HG02885 (cell line): Measurements from ENCODE around the gene CLDN4.
"Not testable (repeated sequence)": the region's sequence is repeated elsewhere in the genome, so short reads cannot be mapped to it uniquely, and the experiment has no call there.

Experiments
- ATAC-seq: cut with Tn5 transposase; IDR thresholded peaks from one replicate; pipeline ENCODE4 v1.9.1; 2021; ENCODE audit warnings: mild to moderate bottlenecking; ENCODE audit not compliant: unreplicated experiment, poor library complexity

Gene CLDN4

DNA sequence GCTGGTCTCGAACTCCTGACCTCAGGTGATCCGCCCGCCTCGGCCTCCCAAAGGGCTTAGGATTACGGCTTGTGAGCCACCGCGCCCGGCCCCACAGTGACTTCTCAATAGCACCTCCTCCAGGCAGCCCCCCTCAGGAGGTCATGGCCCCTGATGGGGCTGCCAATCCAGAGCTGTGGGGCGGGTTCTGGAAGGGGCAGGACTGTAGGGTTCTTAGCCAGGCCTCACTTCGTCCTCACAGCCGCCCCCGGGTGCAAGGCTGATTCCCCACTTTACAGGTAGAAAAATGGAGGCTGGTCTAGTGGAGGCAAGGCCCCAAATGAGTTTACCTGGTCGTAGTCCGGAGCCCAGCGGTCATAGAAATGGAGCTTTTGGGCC is 10.9 kb downstream of the CLDN4 start:
- ATAC-seq, result no peak

DNA sequence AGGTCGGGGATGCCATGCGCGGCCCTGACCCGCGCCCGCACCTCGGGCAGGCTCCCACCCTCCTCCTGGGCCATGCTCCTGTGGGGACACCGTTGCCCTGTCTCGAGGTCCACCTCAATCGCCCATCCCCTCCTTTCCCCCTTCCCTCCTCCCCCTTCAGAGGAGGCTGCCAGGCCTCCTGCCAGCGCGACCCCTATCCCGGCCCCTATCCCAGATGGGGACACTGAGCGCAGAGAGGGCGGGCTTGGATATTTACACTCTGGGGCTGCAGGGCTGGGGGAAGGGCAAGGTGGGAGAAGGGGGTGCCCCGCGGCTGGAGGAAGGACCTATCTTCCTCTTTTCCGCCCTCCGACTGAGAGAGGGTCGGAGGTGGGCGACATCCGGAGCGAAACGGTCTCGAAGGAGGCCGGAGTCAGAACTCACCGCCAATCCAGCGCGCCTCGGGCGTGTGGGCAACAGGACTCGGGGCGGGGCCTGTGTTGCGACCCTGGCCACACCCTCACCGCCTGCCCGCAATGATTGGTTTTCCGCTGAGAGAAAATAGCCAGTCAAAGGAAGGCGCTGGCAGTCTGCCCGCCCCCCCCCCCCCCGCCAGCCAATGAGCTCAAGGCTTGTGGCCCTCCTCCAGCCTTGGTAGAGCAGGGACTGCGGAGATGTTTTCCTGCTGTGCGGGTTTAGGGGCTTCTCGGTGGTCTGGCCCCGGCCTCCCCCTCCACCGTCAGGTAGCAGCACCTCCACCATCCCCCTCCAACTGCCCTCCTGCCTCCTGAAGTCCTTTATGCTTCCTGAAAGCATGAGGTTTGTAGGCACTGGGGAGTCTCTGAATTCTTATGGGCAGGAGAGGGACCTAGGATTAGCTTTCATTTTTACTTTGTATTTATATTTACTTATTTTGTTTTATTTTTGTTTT is 11.5 kb downstream of the CLDN4 start, which contains the start of gene METTL27:
Gene METTL27, minus strand, starts transcription at position 450 of the 910 bp plus-strand sequence. Its CDS starts 376 bp downstream, at position 74.
- peak; percentile 97 for ATAC-seq

DNA sequence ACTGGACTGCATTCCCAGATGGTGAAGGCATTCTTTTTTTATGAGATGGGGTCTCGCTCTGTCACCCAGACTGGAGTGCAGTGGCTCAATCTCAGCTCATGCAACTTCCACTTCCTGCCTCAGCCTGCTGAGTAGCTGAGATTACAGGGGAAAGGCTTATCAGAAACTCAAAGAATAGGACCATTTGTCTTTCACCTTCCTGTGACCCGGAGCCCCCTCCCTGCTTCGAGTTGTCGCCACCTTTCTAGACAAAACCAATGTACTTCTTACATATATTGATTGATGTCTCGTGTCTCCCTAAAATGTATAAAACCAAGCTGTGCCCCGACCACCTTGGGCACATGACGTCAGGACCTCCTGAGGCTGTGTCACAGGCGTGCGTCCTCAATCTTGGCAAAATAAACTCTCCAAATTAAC is 13.3 kb downstream of the CLDN4 start:
- ATAC-seq, result no peak

DNA sequence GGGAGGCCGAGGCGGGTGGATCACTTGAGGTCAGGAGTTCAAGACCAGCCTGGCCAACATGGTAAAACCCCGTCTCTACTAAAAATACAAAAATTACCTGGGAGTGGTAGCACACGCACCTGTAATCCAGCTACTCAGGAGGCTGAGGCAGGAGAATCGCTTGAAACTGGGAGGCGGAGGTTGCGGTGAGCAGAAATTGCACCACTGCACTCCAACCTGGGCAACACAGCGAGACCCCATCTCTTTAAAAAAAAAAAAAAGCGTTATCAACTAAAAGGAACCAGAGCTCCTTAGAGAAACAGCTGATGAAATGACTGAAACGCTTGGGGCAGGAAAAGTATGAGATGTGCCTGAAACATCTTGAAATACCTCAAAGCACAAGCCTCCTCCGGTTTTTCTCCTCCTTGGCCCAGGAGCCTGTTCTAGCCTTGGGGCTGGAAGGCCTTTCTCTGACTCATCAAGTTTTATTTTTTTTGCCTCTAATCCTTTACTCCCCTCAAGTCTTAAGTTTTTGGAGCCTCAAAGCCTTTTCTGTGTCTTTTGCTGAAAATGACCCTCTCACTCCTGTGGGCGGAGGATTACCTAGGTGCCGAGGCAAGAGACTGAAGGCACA is 14.2 kb downstream of the CLDN4 start:
- no peak for ATAC-seq

DNA sequence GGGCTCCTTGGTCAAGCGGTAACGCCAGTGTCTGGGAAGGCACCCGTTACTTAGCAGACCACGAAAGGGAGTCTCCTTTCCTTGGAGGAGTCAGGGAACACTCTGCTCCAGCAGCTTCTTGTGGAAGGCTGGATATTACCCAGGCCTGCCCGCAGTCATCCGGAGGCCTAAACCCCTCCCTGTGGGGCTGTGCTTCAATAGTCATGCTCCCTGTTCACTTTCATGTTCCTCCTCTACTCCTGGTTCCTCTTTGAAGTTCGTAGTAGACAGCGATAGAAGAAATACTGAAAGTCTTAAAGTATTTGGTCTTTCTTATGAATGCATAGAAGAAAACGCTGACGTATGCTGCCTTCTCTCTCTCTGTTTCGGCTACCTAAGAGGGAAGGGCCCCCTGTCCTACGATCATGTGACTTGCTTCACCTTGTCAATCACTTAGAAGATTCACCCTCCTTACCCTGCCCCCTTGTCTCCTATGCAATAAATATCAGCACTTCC is 15.0 kb downstream of the CLDN4 start:
- ATAC-seq, result not testable (repeated sequence)

DNA sequence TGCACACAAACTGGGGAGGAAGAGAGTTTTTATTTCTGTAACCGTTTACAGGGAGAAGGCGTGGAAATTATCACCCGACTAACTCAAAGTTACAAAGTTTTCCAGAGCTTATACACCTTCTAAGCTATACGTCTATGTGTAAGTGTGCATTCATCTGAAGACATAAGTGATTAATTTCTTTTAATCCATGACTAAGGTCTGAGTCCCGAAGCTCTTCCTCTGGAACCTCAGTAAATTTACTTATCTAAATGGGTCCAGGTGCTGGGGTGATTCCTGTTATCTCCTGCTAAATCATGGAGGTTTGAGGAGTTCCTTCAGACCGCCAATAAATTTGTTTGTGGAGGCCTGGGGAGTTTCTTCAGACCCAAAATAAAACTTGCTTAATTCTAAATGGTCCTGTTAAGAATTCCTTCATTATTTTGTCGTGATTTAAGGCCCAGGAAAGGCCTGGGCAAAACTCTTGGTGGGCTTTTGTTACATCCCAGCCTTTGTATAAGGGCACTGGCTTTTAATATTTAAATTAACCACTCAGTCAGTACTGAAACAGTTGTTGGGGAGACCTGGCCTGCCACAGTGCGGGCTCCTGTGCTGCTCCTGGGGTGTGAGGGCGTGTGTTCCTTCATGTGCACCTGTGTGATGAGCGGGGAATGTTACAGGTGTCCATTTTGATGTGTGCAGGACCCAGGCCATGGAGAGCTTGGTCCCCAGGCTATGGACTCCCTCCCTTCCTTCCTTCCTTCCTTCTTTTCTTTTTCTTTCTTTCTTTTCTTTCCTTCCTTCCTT is 17.3 kb downstream of the CLDN4 start:
- ATAC-seq, result no peak

DNA sequence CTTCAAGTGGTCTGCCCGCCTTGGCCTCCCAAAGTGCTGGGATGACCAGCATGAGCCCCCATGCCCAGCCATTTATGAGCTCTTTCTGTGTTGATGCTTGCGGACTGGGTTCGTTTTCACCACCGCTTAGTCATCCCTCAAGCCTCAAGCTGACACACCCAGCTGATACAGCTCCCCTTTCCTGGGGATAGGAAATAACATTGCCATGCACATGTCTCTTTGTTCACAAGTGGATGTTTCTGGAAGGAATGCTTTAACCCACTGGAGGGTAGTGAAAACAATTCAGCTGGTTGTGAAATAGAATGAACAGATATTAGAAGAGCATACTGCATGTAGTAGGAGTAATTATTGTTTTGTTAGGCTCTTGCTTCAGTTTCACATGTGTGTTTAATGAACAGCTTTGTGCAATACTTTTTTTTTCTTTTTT is 20.0 kb downstream of the CLDN4 start:
- ATAC-seq, result no peak

DNA sequence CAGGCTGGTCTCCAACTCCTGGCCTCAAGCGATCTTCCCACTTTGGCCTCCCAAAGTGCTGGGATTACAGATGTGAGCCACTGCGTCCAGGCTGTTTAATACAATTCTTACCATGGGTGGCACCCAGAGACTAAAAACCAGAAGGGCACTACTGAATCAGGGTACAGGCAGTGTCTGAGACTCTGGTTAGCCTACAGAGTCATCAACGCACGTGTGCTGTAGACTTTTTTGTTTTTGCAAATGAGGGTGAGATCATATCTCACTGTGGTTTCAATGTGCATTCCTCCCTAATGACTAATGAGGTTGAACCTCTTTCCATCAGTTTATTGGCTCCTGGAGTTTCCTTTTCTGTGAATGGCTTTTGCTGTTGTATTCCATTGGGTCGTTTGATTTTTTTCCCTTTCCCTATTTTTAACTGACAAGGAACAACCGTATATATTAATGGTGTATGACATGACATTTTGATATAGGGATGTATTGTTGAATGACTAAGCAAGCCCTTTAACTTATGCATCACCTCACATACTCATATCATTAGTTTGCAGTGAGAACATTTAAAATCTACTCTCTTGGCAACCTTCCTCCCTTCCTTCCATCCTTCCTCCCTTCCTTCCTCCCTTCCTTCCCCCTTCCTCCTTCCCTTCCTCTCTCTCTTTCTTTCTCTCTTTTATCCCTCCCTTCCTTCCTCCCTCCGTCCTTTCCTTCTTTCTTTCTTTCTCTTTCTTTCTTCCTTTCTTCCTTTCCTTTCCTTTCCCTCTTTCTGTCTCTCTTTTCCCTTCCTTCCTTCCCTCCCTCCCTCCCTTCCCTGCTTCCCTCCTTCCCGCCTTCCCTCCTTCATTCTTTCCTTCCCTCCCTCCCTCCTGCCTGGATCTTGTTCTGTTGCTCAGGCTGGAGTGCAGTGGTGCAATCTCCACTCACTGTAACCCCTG is 20.9 kb downstream of the CLDN4 start:
- peak; percentile 90 for ATAC-seq

DNA sequence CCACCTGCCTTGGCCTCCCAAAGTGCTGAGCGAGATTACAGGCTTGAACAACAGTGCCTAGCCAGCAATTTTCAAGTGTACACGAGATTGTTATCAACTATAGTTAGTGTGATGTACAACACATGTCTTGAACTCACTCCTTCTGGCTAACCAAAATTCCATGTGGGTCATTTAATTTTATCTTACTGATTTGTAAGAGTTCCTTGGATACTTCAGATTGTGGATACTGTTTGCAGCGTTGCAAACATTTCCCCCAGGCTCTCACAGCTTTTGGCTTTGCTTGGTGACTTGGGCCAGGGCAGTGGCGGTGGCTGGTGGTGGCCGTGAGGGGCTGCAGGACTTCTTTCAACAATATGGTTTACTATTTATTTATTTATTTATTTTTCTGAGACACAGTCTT is 21.7 kb downstream of the CLDN4 start:
- ATAC-seq, result no peak

DNA sequence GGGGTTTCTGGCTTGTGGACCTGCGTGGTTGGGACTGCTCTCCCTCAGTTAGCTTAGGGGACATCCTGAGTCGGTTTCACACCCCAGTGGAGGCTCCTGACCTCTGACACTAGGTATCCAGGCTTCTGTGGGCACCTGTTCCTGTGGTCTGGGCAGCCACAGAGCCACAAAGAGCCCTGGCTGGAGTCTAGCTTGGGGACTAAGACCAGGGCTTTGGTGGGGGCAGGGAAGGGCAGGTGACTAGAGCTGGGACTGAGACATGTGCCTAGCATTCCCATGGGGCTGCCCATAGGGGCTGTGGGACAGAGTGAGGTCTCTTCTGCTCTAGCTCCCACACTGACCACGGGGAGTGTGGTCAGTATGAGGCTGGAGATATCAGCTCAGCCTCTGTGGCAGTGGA is 26.1 kb downstream of the CLDN4 start:
- ATAC-seq, result no peak

DNA sequence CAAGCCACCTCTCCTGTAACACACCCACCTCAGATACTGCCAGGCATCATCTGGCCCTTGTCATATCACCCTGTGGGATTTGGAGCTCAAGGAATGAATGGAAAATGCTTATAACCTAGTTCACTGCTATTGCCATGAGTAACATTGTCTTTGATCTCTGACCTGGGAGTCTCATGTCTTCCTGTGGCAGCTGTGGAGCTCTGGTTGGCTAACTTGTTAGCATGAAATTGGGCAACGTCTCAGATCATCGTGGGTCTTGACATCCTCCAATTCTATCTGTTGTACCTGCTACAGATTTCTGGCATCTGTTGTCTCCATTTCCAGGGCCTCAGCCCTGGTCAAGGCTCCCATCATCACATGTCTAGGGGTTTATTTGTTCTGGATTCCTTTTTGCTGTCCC is 28.0 kb downstream of the CLDN4 start:
- ATAC-seq, result no peak

DNA sequence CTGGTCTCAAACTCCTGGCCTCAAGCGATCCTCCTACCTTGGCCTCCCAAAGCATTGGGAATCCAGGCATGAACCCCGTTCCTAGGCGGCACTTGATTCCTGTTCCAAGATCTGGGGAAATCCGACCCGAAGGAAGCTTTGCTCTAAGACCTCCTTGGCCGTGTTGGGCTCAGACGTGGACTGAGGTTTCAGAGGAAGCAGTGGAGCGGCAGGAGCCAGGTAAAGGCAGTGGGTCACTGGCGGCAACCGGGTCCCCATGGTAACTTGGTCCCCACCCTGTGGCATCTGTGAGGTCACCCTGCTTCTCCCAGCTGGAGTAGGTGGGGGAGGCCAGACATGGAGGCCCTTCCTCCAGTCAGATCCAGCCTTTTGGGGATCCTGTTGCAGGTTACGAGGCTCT is 30.1 kb downstream of the CLDN4 start, which contains the start of gene TMEM270:
Gene TMEM270, plus strand, starts transcription at position 301 of the 400 bp plus-strand sequence. Its CDS starts 36 bp downstream, at position 337.
- ATAC-seq, result no peak

DNA sequence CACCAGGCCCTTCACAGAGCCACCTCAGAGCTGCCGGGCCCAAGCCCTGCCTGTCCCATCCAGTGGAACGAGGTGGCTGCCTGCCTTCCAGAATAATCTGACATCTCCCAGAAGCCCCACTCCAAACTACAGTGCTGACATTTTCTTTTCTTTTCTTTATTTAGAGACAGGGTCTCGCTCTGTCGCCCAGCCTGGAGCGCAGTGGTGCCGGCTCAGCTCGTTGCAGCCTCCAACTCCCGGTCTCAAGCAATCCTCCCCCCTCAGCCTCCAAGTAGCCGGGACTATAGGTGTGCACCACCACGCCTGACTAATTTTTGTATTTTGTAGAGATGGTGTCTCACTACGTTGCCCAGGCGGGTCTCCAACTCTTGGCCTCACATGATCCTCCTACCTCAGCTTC is 30.5 kb downstream of the CLDN4 start:
- no peak for ATAC-seq

DNA sequence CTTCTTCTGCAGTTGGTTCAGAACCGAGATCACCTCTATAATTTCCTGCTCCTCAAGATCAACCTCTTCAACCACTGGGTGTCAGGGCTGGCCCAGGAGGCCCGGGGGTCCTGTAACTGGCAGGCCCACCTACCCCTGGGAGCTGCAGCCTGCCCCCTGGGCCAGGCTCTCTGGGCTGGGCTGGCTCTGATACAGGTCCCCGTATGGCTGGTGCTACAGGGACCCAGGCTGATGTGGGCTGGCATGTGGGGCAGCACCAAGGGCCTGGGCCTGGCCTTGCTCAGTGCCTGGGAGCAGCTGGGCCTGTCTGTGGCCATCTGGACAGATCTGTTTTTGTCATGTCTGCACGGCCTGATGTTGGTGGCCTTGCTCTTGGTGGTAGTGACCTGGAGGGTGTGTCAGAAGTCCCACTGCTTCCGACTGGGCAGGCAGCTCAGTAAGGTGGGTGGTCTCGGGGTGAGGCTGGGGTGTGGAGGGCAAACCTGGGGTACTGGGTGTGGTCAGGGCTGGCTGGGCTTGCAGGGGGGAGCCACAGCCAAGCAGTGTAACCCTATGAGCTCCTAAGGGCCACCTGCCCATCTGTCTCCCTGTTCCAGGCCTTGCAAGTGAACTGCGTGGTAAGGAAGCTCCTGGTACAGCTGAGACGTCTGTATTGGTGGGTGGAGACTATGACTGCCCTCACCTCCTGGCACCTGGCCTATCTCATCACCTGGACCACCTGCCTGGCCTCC is 34.4 kb downstream of the CLDN4 start:
- no peak for ATAC-seq

DNA sequence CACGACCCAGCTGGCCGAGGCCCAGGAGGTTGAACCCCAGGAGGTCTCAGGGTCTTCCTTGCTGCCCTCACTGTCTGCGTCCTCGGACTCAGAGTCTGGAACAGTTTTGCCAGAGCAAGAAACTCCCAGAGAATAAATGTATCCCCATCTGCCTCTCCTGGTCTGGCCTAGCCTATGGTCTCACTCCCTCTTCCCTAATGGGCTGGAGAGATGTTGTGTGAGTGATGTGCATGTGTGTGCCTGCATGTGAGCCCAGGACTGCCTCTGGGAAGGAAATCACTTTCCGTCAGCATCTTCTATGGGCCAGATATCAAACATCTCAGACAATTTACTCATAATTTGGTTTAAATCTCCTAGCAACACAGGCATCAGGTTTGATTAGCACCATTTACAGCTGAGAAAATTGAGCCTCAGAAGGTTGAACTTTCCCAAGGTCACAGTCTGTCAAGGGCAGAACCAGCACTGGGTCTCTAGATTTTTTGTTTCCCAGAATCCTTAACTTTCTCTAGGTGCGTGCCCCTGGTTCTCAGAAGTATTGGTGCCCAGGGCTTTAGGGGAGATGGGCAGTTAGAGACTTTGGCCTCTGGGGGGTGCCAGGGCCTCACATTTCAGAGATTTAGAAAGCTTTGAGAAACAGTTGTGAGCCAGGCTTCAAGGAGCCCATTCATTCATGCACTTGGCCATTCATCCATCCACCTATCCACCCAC is 35.1 kb downstream of the CLDN4 start:
- no peak for ATAC-seq

DNA sequence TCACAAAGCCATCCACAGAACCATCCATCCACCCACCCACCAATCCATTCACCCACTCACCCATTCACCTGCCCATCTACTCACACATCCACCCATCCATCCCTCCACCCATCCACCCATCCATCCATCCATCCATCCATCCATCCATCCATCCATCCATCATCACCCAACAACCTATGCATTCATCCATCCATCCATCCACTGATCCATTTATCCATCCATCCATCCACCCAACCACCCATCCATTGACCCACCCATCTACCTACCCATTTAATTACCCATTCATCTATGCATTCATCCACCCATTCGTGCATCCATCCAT is 35.6 kb downstream of the CLDN4 start:
- ATAC-seq, result no peak

DNA sequence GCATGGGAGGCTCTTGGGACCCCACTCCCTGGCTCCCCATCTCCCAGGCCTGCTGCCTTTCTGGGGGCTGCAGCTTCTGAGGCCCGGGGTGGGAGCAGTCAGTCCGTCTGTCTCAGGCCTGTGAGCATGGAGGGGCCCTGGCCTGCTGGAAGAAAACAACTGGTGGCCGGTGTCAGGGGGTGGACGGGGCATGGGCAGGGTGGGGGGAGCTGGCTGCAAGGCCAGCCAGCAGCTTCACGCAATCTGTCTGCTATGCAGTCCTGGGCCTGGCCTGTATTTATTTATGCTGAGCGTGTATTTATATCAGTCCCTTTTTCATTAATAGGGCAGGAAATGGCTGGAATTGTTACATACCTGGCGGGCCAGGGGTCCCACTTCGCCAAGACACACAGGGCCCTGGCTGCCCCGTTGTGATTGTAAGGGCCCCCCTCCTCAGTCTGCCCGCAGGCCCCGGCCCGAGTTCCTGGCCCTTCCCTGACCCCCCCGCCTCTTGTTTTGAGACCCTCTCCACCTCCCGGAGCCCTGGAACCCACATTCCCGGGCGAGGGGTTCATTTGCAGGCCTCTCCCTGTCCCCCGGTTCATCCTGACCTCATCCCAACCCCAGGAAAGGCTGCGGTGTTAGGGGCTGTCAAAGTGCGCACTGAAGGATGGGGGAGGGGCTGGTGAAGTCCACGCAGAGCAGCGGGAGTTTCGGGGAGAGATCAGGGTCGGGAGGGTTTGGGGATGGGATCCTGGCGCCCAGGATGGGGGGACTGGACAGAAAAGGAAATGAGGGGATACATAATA is 38.4 kb downstream of the CLDN4 start:
- ATAC-seq, result no peak

DNA sequence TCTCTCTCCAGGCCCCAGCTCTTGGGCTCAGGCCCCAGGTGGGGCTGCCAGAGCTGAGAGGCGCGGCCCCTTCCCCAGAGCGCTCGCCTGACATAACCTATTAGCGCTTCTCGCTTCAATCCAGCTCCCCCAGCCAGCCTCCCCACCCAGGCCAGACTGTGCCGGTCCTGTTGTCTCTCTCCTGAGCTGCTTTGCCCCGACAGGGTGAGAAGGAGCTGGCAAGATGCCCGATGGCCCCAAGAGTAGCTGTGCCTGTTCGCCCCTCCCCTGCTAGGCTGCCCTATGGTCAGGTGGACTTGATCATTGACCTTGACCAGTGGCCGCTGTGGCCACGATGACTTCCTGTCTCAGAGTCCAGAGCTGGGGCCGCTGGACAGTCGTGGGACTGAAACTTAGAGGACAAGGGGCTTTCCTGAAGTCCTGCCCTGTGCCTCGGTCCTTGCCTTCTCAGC is 39.3 kb downstream of the CLDN4 start:
- ATAC-seq, result no peak
